HG02852 (cell line): Measurements from ENCODE around the gene MAP4K4.

Source experiments
- ATAC-seq: cut with Tn5 transposase; IDR thresholded peaks from one replicate; pipeline ENCODE4 v1.9.1; 2021; ENCODE audit warnings: mild to moderate bottlenecking, moderate library complexity; ENCODE audit not compliant: unreplicated experiment

Gene MAP4K4

DNA sequence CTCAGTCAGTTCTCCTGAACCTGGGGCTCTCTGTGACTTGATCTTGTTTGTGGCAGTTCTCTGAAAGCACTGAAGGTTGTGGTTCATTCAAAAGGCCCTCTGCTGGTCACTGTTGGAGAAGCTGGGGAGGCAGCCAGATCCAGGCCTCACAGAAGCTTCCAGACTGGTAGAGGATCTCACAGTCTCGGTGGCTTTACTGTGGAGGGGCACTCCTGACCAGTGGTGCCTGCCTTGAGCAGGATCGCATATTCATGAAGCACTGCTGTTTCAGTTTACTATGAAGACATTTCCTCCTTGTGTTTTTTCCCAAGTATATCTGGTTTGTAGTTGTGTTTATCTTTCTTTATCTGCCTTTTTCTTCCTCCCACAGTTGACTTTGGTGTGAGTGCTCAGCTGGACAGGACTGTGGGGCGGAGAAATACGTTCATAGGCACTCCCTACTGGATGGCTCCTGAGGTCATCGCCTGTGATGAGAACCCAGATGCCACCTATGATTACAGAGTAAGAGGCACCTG is 133.9 kb downstream of the MAP4K4 start:
- peak; percentile 60 for ATAC-seq

DNA sequence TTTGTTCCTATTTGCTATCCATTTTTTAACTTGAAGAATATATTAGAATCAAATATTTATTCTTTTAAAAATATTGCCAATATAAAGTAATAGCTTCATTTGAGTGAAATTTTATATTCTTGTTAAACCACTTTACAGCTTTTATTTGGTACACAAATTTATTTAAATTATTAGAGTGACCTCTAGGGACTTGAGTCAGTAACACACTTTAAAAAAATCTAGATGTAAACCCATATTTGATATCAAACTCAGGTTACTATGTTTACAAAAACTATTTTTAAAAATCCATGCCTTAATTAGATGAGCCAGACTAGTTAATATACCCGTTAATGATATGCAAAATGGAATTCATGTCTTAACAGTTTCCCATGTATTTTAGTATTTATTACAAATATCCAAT is 134.6 kb downstream of the MAP4K4 start:
- ATAC-seq, result no peak

DNA sequence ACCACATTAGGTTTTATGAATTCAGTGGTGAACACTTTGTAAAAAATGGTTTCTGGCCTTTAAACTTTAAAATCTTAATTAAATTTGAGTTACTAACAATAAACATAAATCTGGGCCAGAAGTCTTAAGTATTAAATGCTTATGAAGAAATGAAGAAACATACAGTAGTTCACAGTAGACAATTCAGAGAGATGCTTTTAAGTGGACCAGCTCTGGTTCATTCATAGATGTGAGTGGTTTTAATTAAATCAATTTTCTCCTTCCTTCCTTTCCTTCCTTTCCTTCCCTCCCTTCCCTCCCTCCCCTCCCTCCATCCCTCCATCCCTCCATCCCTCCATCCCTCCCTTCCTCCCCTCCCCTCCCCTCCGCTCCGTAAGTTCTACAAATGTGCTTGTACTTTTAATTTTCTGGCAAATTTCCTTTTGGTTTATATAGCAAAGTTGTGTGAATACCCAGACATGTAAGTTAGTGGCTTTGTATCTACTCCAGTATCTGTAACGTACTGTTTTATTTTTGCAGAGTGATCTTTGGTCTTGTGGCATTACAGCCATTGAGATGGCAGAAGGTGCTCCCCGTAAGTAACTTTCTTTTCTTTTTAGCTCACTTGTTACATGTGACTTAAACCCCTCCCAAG is 136.5 kb downstream of the MAP4K4 start:
- ATAC-seq, result no peak

DNA sequence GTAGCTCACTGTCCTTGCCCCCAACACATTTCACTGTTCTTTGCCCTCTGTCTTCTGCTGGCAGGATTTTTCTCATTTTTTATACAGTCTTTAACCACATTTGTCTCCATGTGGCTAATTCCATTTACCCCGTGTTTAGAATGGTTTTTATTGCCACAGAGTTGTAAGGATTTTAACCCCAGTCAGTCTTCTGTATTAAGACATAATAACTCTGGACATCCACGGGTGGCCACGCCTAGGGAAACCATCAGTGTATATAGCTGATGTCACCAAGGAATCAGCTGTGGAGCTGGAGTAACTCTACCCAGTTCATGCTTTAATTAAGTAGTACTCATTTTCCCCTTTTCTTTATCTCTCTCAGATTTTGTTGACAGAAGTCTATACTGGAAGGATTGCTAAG is 139.8 kb downstream of the MAP4K4 start:
- no peak for ATAC-seq

DNA sequence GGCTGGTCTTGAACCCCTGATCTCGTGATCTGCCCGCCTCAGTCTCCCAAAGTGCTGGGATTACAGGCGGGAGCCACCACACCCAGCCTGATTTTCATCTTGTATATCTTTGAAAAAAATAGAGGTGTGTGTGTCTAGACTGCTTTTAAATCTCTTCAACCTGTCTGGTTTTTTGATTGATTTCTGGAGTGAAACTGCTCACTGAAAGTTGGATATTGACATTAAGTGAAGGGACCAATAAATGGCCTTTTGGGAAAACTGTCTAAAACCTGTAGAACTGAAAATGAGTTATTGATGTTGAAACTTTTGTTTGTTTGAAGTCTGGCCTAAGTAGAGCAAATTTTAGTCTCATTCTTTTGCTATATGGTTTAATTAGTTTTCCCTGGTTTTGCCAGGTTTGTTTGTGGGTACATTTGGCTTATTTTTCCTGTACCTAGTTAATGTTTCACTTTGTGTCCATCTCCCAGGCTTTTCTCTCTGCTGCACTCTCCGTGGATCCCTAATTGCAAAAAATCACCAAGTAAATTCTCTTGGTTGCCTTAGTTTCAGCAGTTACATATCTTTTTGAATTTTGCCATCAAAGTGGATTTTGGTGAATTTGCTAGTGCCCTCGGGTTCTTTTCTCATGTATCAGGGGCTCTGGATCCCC is 144.3 kb downstream of the MAP4K4 start:
- ATAC-seq, result no peak

DNA sequence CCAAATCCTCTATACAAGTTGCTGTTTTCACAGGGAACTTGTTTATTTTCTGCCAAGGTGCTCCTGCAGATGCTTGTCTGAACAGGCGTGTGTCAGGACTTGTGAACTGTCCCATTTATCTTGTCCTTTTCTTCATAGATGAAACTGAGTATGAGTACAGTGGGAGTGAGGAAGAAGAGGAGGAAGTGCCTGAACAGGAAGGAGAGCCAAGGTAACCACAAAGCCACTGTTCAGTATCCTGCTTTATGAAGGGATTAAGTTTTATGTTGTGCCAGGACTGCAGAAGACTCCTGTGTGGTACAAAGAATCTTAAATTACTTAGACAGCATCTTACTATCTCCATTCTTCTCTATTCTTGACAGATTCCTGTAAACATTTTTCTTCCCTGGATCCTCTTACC is 145.0 kb downstream of the MAP4K4 start:
- ATAC-seq, result no peak

DNA sequence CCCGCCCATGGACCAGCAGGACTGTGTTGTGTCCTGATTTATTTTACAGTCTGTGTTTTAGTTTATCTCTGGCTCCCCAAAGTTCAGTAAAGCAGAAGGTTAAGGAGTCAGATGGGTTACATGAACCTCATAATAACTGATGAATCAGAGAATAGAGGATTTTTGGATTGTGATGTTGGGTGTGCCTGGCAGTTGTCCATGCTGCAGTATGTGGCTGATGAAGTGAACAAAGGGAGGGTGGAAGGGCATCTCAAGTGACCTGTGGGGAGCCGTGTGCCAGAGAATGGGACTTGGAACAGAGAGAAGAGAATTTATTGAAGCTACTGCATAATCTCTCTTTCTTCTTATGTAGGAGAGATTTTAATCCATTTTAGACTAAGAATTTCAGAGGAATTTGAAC is 145.5 kb downstream of the MAP4K4 start:
- ATAC-seq, result no peak

DNA sequence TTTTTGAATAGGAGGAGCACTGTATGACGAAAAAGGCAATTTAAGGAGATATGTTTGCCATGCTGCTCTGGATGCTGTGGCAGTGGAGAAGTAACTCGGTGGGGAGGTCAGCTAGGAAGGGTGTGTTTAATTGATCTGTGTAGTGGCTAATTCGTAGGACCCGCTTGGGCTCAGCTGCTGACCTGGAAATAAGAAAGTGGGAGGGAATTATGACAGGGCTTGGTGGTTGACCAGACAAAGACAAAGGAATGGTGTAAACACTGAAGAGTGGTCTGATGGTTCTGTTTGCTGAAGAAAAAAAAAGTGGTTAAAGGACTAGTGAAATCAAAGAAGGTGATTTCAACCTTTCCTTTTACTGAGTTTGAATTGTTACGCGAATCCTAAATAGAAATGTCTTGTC is 146.0 kb downstream of the MAP4K4 start:
- no peak for ATAC-seq

DNA sequence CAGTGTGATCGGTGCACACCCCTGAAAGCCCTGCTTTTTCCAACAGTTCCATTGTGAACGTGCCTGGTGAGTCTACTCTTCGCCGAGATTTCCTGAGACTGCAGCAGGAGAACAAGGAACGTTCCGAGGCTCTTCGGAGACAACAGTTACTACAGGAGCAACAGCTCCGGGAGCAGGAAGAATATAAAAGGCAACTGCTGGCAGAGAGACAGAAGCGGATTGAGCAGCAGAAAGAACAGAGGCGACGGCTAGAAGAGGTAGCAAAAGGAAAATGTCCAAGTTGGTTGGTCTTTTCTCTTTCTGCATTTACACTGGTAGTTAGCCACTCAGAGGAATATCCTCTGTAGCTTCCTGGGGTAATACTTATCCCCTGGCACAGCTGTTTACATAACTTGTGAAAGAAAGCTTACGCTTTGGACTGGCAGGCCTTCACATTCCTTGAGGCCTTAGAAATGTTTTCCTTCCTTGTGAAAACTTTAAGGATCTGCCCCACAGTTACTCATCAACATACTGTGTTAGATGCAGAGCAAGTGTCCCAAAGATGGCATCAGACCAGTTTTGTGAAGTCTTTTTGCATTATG is 146.6 kb downstream of the MAP4K4 start:
- ATAC-seq, result no peak

DNA sequence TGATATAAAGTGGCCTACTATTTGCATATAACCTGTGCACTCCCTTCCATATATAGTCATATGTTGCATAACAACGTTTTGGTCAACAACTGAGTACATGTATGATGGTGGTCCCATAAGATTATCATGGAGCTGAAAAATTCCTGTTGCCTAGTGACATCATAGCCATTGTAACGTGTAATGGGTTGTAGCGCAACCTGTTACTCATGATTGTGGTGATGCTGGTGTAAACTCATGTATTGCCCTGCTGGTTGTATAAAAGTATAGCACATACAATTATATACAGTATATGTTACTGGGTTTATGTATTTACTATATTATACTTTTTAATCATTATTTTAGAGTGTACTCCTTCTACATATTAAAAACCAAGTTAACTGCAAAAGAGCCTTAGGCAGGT is 149.5 kb downstream of the MAP4K4 start:
- ATAC-seq, result no peak

DNA sequence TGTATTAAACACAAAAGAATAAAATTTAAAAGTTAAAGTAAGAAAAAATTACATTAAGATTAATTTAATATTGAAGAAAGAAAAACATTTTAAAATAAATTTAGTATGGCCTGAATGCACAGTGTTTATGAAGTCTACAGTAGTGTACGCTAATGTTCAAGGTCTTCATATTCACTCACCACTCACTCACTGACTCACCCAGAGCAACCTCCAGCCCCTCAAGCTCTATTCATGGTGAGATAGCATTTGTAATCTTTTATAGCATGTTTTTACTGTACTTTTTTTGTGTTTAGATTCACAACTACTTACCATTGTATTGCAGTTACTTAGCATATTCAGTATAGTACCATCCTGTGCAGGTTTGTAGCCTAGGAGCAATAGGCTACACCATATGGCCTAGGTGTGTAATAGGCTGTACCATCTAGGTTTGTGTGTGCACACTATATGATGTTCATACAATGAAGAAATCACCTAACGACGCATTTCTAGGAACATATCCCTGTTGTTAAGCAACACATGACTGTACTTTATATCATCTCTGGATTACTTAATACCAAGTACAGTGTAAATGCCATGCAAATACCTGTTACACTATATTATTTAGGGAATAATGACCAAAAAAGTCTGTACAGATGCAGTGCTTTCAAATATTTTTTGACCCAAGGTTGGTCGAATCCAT is 150.3 kb downstream of the MAP4K4 start:
- no peak for ATAC-seq

DNA sequence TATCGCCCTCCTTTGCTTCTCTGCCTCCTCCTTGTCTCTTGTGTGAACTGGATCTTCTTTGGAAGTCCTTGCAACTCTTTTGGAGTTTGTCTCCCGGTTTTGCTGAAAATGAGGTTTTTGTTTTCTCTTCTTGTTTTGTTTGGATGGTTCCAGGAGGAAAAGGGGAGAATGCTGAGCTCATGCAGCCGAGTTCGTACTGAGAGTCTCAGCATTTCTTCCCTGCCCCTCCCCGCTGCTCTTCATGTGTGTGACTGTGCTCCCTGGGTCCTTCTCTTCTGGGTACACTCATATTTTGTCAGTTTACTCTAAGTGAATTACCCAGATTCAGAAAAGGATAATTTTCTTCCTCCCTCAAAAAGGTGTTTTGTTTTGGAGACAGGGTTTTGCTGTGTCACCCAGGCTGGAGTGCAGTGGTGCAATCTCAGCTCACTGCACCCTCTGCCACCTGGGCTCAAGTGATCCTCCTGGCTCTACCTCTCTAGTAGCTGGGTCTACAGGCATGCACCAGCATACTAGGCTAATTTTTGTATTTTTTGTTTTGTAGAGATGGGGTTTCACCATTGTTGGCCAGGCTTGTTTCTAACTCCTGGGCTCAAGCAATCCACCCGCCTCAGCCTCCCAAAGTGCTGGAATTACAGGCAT is 151.4 kb downstream of the MAP4K4 start:
- ATAC-seq, result no peak

DNA sequence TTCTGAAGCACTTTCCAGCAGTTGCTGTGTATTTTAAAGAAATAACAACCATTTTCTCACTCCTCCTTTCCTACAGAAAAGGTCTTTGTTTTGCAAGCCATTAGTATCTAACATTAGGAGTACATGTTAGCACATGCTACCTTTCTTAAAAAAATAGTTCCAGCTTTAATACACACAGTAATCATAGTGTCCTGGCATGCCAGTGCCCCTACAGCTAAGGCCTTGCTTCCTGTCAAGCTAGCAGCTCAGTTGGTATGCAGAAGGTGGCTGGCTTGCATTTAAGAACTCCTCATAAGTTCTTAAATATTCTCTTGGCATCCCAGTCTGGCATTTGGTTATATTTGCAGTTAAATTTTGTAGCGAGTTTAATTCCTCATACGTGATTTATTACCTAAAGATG is 152.9 kb downstream of the MAP4K4 start:
- no peak for ATAC-seq

DNA sequence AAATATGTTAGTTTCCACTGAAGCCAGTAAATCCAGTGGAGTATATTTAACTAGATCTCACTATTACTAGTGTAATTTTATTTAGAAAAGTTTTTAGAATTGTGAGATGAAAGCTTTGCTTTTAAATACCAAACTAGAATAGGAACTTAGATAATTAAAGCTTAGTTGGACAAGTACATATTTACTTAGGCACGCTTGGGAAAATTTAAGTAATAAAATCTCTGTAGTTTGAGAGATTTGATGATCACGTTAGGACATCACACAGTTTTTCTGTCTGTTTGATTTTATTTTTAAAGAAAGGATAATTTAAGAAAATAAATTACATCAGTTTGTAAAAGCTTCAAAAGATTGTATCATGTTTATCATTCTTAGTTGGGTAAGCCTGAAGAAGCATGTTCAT is 153.5 kb downstream of the MAP4K4 start:
- ATAC-seq, result no peak

DNA sequence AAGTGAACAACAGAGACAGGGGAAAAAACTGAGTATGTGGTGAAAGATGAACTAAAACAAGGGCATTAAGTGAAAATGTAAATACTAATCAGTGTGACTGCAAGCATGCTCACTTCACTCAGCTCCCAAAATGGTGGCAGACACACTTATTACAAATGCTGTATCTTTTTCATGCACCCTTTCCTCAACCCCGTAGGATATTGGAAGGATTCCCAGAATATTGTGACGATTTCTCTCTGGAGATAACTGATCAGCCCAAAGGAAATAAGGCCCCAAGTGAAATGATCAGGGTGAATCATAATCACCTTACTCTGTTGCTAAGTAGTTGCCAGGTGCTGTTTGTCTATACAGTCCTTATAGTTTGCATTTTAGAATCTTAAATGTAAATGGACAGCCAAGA is 155.3 kb downstream of the MAP4K4 start:
- no peak for ATAC-seq

DNA sequence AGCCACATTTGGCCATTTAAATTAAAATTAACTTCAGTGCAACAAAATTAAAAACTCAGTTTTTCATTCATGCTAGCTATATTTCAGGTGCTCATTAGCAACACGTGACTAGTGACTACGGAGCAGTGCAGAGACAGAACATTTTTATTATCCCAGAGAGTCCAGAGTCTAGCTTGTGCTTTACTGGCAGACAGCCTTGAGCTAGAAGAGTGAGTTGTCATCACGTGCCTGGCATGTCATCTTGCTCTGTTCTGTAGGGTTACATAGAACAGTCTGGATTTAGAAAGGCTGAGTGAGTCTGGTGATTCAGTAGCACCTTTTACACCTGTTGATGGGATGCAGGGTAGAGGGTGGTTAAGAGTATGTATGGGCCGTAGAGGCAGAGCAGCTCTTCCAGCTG is 157.4 kb downstream of the MAP4K4 start:
- ATAC-seq, result no peak

DNA sequence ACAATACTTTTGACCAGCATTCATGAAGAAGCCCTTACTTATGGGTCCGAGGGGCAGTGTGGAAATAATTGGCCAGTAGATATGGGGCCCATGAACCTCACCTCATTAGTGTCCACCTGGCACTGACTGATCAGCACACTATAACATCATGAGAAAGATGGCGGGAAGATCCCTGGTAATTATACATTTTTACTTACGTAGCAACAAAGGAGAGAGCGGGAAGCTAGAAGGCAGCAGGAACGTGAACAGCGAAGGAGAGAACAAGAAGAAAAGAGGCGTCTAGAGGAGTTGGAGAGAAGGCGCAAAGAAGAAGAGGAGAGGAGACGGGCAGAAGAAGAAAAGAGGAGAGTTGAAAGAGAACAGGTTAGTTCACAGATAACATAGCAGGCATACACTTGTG is 158.3 kb downstream of the MAP4K4 start:
- ATAC-seq, result no peak

DNA sequence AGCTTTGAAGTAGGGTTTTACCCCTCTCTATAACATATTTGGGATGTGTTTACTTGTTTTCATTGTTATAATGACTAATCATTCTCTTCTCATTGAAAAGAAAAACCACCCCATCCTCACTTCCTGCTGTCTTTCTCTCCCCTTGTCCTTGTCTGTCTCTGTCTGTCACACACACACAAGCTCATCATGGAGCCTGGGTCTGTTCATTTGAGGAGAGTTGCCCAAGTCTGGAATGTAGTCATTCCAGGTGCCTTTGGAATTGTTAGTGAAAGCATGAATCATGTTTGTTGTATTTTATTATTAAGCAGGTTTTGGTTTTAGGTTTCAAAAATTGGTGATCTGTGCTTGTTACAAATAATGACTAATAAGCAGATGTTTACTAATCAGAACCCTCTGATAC is 160.7 kb downstream of the MAP4K4 start:
- ATAC-seq, result no peak

DNA sequence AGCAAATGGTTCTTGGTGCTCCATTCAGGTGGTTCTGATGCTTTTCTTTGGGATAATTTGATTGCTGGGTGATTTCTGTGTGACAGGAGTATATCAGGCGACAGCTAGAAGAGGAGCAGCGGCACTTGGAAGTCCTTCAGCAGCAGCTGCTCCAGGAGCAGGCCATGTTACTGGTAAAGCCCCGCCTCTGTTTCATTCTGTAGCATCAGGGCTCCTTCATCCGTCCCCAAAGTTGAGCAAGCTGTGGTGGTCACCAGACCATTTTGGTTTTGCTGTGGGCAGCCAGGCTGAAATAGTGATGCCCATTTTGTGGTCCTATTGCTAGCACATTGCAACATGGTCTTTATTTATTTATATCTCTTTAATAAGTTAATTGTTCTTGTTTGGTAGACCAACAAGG is 161.4 kb downstream of the MAP4K4 start:
- ATAC-seq, result no peak

DNA sequence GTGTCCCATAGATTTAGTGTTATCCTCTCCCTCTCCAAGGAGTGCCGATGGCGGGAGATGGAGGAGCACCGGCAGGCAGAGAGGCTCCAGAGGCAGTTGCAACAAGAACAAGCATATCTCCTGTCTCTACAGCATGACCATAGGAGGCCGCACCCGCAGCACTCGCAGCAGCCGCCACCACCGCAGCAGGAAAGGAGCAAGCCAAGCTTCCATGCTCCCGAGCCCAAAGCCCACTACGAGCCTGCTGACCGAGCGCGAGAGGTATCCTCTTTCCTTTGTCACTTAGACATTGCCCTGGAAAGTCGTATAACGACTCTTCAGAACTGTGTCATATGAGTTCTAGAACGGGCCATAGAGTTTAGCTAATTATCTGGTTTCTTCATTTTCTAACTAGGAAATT is 162.1 kb downstream of the MAP4K4 start:
- no peak for ATAC-seq

DNA sequence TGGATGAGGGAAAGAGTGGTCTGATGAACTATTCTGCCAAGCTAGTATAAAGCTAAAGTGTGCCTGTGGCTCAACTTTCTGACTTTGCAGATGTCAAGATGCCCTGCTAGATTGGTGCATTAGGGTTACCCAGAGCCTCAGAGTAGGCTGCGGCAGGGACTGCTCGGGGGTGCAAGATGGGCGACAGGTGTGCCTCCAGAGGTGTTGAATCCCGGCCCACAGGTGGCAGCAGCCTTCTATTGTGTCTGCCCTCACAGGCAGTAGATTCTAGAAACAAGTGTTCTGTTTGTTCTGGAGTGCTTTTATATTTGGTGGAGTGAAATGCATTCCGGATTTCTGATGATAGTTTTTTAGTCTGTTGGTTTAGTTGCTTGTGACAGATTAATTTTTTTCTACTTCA is 162.7 kb downstream of the MAP4K4 start:
- ATAC-seq, result no peak
